HG03378 (cell line): ENCODE data around the gene JOSD1.

Source experiments
- ATAC-seq: cut with Tn5 transposase; IDR thresholded peaks from one replicate; pipeline ENCODE4 v1.9.1; 2021; ENCODE audit warnings: mild to moderate bottlenecking, moderate library complexity; ENCODE audit not compliant: unreplicated experiment

The JOSD1 gene

DNA sequence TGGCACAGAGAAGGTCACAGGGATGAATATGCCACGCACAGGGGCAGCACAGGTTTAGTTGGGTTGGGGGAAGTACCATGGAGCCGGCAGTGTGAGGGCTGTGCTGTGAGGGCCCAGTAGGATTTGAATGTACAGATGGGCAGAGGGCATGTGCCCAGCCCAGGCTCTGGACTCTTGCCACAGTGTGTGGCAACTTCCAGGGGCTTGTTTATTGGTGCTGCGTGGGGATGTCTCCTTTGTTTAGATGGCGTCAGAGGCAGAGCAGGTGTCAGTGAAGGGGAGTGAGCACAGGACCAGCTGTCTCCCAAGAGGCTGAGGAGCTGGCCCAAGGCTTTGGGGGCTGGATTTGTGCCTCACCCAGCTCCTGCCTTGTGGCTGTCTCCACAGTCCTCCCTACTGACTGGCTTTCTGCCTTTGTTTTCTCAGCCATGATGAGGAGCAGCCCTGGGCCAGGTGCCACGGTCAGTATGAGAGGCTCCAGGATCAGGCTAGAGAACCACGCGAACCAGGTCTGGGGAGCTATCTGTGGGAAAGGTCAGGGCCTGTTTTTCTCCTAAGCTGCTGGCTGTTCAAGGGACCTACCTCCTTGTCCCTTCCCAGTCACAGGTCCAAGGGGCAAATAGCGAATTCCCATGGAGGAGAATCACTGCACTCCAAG, 33.1 kb upstream of the JOSD1 start:
- ATAC-seq = no peak

DNA sequence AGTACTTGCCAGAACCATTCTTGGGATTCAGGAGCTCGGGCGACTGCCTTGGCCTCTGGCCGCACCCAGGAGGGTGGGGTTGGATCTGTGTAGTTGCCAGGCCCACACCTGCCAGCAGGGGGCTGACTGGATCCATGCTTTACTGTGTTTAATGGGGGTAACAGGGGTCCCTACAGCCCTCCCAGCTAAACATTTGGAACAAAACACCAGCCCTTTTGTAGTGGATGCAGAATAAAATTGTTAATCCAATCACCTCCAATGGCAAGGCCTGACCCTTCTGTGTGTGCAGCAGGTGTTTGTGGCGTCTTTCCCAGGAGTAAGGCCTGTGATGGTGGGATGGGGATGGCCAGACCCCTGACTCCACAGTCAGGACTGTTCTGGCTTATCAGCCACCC, 32.6 kb upstream of the JOSD1 start:
- ATAC-seq = no peak

DNA sequence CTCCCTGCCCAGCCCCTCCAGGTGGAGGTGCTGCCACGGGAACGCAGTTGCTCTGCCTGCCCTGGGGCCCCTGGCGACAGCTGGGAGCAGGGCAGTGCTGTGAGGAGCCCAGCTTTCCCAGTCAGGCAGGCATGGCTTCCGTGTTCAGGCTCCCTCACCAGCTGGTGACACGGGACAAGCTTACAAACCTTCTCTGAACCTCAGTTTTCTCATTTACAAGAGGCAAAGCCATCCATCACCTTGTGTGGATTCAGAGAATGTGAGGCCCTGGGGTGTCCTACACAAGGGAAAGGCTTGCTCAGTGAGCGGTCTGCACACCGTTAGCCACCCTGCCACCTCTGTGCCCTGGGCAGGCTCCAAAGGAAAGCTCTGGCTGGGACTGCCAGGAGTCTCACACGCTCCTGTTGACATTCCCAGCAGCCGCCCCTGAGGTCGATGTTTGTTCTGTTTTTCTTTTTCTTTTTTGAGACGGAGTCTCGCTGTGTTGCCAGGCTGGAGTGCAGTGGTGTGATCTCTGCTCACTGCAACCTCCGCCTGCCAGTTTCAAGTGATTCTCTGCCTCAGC, 31.6 kb upstream of the JOSD1 start:
- no peak for ATAC-seq

DNA sequence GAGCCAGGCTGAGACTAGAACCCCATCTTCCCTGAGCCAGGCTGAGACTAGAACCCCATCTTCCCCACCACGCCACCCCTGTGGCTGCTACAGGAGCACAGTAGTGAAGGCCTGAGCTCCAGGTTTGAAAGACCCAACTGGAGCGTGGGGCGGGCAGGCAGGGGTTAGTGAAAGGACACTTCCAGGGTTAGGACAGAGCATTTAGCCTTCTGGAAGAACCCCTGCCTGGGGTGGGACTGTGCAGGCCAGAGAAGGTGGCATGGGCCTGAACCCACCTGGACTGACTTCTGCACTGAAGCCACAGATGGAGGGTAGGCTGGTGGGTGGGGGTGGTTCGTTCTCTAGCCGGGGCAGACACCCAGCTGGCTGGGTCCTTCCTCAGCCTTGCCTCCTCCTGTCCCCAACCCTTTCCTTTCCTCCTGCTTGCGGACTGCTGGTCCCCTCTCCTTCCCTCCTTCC, 31.0 kb upstream of the JOSD1 start:
- no peak for ATAC-seq

DNA sequence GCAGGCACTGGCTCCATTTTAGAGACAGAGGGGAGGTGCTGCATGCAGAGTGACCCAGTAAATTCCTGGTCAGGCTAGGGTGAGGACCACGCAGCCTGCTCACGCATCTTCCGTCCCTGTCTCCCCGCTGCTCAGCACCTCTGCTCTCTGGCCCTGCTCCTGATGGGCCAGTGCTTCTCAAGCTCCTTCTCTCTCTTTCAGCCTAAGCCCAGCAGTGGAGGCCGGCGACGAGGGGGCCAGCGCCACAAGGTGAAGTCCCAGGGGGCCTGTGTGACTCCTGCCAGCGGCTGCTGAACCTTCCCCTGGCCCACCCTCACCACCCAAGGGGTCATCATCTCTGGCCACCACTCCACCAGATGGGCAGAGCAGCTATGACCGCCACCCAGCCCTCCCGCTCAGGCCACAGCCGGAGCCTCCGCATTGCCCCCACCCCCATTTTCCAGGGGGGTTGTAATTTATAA, 29.7 kb upstream of the JOSD1 start:
- ATAC-seq = no peak

DNA sequence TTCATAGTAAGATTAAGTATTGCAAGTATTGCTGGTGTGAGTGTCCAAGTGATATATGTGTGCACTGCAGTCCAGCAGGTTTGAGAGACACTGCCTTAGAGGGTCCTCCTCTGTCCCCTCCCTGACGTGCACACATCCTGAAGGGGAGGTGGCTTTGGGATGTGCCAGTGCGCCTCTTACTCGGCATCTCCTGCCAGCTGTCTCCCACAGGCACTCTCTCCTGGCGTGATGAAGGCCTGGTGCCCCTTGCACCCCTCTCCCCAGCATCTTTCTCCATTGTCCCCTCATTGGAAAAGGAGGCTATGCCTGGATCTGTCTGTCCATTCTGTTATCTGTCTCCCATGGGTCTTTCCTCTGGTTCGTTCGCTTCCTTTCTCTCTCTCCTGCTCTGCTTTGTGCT, 29.2 kb upstream of the JOSD1 start:
- ATAC-seq = no peak

DNA sequence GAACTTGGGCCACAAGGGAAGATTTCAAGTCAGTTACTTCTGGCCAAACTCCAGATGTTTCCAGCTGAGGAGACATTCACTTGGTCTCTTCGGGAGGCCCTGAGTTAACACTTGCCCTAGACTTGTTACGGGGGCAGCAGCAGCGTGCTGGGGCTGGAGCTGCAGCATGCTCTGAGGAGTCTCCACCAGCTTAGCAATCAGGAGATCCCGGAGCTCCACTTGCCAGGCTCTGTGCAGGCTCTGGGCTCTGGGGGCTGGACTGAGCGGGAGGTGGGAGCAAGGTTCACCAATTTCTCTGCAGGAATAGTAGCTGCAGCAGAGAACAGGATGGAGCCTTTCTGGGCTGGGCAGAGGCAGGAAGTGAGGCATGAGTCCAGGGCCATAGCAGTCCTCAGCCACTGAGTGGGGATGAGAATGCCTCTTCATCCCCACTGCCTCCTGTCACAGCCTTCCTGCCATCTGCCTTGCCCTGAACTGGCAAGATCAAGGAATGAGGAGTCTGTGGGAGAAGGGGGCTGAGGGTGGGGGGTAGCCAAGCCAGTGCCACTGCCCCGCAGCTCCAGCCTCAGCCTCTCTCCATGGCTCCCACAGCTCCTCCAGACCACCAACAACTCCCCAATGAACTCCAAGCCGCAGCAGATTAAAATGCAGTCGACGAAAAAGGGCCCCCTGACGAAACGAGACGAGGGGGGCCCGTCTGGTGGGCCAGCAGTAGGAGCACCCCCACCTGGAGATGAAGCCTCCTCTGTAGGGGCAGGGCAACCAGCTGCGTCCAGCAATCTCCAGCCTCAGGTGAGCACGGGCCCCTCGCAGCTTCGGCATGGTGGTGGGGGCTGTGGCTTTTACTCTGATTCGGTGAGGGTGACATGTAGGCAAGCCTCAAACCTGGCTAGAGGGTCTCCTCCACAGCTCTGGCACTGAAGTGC, 28.4 kb upstream of the JOSD1 start:
- no peak for ATAC-seq

DNA sequence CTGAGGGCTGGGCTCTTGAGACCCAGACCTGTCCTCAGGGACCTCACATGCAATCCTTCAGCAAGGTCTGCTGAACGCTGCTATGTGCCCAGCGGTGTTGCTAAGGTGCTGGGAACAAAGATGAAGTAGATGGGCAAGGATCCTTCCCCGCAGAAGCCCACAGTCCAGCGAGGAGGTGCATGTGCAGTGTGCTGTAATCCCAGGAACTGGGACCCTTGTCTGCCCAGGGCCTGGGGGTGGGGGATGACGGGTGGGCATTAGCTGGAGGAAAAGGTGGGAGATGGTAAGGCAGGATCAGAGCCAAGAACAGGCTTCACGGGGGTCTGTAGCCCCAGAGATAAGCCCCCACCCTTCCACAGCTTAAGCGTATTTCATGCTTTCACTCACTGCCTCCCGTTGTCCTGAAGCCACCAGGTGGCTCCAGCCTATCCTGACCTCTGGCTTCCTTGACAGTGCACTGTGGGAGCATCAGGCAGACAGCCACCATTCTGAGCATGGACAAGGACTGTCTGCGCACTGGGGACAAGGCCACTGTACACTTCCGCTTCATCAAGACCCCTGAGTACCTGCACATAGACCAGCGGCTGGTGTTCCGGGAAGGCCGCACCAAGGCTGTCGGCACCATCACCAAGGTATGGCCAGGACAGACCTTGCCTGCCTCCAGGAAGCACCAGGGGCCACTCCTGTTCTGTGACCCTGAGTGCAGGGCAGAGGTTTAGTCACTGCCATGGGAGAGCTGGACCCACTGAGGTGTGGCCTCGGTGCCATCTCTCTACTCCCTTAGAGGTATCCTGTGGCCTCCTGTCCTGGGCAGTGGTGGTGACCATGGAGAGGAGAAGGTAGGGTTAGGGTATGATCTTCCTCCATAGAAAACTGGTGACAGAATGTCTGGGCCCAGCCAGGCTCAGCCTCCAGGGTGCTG, 27.0 kb upstream of the JOSD1 start:
- no peak for ATAC-seq

DNA sequence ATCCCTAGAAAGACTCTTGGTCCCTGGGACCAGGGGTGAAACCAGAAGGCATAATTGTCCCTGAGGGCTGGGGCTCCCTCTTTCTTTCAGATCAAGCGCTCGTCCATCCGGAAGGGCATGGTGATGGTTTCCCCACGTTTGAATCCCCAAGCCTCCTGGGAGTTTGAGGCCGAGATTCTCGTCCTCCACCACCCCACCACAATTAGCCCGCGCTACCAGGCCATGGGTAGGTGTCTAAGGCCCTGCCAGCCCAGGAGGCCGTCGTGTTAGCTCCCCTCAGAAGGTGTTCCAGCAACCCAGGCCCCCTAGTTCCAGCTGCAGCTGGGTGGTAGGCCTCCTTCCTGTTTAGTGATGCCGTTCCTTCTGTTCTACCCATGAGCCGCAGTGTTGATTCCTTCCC, 26.4 kb upstream of the JOSD1 start:
- no peak for ATAC-seq

DNA sequence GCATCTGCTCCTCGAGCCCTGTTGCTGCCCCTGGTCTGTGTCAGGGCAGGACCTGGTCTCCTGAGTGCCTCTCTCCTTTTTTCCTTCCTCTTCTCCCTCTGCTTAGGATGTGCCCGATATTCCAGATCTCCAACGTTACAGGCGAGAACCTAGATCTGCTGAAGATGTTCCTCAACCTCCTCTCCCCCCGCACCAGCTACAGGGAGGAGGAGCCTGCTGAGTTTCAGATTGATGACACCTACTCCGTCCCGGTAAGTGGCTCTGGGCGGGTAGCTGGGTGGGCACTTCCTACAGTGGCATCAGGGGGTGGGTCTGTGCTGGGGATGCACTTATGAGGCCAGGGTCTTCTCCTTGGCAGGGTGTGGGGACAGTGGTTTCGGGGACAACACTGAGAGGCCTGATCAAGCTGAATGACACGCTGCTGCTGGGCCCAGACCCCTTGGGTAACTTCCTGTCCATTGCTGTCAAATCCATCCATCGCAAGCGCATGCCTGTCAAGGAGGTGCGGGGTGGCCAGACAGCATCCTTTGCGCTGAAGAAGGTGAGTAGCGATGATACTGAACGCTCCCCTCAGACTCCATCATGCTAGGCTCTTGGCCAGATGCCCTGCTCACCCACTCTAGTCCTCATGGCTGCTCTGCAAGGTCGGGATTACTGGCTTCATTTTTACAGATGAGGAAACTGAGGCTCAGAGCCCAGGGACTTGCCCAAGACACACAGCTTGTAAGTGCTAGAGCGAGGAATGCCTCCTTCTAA, 25.3 kb upstream of the JOSD1 start:
- ATAC-seq = no peak

DNA sequence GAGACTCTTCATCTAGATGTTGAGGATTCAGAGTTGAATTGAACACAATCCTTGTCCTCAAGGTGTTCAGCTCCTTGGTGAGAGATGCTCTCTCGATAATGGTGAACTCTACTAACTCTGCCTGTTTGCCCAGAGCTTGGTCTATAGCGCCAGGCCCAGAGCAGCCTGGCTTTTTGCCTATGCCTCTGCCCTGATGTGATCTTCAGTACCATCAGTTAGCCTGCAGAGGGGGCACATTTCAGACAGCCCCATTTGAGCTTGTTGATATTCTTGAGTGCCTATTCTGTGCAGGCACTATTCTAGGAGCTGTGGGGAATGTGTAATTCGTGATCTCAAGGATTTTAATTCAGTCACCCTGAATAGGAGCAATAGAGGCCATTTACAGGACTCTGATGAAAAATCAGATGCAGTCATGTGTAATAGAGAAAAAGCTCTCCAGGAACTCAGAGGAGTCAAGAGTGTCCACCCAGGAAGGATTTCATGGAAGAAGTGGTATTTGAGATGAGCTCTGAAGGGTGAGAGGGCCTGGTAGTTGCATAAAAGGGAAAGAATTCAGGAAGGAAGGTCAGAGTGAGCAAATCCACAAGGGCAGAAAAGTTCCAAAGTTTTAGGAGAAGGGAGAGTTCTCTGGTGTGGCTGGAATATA, 24.3 kb upstream of the JOSD1 start:
- no peak for ATAC-seq

DNA sequence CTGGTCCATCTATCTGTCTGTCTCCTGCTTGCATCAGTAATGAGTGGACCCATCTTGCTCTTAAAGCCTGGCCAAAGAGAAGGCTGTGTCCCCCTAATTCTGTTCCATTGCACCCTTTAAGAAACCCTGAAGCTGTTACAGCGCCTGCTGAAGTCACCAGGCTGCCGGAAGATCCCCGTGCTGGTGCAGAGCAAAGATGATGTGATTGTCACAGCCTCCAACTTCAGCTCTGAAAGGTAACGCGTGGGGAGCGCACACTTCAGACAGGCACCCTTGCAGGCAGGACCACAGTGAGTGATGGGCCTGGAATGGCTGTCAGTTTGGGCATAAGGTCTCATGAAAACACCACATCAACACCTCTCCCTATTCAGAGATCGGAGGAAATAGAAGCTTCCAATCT, 23.4 kb upstream of the JOSD1 start:
- no peak for ATAC-seq

DNA sequence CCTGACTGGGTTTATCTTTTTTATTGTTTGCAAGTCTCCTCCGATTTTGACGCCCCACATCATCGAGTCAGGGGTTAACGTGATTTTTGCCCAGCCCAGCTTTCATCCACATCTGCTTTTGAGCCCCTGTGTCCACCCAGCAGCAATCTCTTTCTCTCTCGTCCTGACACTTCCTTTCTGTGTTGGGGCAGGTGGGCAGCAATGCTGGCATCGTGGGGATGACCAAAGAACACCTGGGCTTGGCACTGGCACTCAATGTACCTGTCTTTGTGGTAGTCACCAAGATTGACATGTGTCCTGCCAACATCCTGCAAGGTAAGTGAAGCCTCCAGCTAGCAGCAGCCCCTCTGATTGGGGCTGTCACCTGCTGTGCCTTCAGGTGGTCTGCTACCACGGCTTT, 20.8 kb upstream of the JOSD1 start:
- no peak for ATAC-seq

DNA sequence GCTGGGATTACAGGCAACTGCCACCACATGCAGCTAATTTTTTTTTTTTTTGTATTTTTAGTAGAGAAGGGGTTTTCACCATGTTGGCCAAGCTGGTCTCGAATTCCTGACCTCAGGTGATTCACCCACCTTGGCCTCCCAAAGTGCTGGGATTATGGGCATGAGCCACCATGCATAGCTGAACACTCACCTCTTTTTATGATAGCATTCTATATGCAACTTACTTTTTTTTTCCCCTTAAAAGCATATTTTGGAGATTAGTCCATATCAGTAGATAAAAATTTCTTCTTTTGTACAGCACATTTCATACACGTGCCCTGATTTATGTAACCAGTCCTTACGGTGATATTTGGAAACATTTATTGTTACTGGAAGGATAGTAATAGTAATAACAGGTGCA, 19.6 kb upstream of the JOSD1 start:
- no peak for ATAC-seq

DNA sequence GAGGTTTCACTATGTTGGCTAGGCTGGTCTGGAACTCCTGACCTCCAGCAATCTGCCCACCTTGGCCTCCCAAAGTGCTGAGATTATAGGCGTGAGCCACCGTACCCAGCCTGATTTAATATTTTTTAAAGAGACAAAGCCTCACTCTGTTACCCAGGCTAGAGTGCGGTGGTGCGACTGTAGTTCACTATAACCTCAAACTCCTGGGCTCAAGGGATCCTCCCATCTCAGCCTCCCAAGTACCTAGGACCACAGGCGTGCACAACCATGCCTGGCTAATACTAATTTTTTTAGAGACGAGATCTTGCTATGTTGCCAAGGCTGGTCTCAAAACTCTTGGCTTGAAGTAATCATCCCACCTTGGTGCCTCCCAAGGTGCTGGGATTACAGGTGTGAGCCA, 18.5 kb upstream of the JOSD1 start:
- ATAC-seq = no peak

DNA sequence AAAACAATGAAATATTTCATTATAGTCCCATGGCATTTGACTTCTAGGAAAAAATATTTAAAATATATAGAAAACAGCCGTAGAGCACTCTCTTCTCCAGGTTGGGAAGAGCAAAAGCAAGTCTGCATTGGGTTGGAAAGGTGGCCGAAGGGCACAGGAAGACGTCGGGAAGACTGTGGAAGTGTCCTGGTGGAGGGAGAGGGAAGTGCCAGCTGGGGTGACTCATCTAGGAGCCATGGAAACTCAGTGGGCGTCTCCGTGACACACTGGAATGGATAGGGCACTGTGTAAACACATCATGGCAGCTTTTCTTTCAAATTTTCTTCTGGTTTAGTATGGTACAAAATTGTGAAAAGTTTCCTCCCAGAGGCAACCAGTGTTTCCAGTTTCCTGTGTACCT, 17.7 kb upstream of the JOSD1 start:
- no peak for ATAC-seq

DNA sequence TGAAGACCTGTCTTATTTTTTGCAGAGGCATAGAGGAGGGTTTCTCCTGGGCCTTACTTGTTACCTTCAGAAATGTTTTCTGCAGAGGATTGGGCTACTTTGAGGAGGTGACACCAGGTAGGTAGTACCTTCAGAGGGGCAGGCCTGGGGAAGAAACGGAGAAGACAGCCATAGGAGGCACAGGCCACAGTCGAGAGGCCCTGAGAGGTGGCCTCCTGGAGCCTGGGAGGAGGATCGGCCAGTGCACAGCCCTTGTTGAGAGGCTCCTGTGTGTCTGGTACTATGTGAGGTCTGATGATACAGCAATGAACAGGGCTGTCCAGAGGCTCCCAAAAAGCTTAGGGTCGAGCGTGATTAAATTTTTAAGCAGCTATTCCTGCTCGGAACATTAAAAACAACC, 16.5 kb upstream of the JOSD1 start:
- ATAC-seq = no peak

DNA sequence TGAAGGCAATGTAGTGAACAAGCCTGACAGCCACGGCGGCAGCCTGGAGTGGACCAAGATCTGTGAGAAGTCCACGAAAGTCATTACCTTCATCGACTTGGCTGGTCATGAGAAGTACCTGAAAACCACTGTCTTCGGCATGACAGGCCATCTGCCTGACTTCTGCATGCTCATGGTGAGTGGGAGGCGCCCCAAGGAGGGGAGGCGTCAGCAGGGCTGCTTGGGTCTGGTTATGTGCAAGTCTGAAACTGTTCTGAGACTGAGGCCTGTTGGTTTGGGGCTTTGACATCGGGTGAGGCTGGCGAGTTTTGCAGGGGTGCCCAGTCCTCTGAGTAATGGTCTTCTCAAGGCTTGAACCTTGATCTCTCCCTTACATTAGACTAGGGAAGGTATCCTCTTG, 16.1 kb upstream of the JOSD1 start:
- ATAC-seq = no peak

DNA sequence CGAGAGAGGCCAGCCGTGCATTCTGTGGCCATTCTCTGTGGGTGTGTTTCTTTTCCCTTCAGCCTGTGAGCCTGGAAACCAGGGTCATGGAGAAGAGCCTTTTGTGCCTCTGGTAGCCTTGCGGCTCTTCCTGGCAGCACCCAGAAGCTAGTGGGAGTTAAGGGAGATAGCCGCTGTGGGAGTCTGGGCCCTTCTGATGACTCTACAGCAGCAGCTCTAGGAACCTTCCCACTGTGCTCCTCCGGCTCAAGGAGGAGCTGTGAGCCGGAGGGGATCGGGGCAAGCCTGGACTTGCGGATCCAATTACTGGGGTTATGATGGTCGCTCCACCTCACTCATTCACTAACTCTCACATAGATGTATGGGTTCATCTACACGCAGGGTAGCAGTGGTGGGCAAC, 15.5 kb upstream of the JOSD1 start:
- ATAC-seq = no peak

DNA sequence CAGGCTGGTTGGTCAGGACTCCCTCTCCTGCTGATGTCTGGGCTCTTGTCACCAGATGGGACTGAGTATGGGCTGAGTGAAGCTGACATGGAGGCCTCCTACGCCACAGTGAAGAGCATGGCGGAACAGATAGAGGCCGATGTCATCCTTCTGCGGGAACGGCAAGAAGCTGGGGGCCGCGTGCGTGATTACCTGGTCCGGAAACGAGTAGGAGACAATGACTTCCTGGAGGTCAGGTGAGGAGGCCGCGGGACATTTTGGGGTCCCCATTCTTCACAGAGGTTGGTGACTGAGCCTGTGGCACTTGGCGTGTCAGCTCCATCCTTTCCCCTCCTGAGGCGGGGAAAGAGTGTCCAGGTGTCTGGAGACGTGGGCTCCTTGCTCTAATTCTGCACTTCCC, 15.1 kb upstream of the JOSD1 start:
- no peak for ATAC-seq
